GM21526 (cell line): ENCODE data around the gene PRPF6.
"Not testable (repeated sequence)": the region's sequence is repeated elsewhere in the genome, so short reads cannot be mapped to it uniquely, and the experiment has no call there.

Source experiments
- ATAC-seq: cut with Tn5 transposase; IDR thresholded peaks from one replicate; pipeline ENCODE4 v1.9.1; 2021; ENCODE audit warnings: moderate library complexity; ENCODE audit not compliant: unreplicated experiment, low FRiP score

The PRPF6 gene

GRCh38 chr20:63960654-63961621, 20.0 kb upstream of the PRPF6 start:
- not testable (repeated sequence) for ATAC-seq

GRCh38 chr20:63961664-63962425, 19.1 kb upstream of the PRPF6 start:
- ATAC-seq = no peak

- ATAC-seq = no peak
These were observed 18.2 kb upstream of the PRPF6 start for GRCh38 chr20:63962426-63963347.

- no peak for ATAC-seq
These were observed 17.6 kb upstream of the PRPF6 start for GRCh38 chr20:63963348-63963741.

- no peak for ATAC-seq
These were observed 17.1 kb upstream of the PRPF6 start for GRCh38 chr20:63963784-63964301.

- no peak for ATAC-seq
These were observed 16.5 kb upstream of the PRPF6 start for GRCh38 chr20:63964412-63964811.

GRCh38 chr20:63966172-63966943, 14.6 kb upstream of the PRPF6 start:
- ATAC-seq = no peak

GRCh38 chr20:63966944-63967322, 14.0 kb upstream of the PRPF6 start:
- ATAC-seq = no peak

- no peak for ATAC-seq
These were observed 13.4 kb upstream of the PRPF6 start for GRCh38 chr20:63967330-63968135.

GRCh38 chr20:63968136-63968927, 12.6 kb upstream of the PRPF6 start:
- ATAC-seq = no peak

- no peak for ATAC-seq
These were observed 11.8 kb upstream of the PRPF6 start for GRCh38 chr20:63968928-63969760.

- ATAC-seq = no peak
These were observed 10.9 kb upstream of the PRPF6 start, which contains the start of gene ZNF512B for GRCh38 chr20:63969838-63970713. Gene ZNF512B (minus strand): TSS chr20:63969930. CDS start chr20:63967950, 1,980 bp downstream.

- no peak for ATAC-seq
These were observed 10.1 kb upstream of the PRPF6 start for GRCh38 chr20:63970714-63971431.

GRCh38 chr20:63971960-63972311, 9.0 kb upstream of the PRPF6 start:
- ATAC-seq = not testable (repeated sequence)
